ENCODE data around the gene PSMG4. TPM values are rescaled to one million over a fixed set of nuclear protein-coding genes. Genes with fewer than 3 reads are reported as not detected.

PSMG4 gene
- total and polyA plus RNA-seq, 2 of the 8 experiments (the other 6 are each of a cell fraction or from before 2014, with no cell fraction given) = 40.6 to 113 TPM

DNA sequence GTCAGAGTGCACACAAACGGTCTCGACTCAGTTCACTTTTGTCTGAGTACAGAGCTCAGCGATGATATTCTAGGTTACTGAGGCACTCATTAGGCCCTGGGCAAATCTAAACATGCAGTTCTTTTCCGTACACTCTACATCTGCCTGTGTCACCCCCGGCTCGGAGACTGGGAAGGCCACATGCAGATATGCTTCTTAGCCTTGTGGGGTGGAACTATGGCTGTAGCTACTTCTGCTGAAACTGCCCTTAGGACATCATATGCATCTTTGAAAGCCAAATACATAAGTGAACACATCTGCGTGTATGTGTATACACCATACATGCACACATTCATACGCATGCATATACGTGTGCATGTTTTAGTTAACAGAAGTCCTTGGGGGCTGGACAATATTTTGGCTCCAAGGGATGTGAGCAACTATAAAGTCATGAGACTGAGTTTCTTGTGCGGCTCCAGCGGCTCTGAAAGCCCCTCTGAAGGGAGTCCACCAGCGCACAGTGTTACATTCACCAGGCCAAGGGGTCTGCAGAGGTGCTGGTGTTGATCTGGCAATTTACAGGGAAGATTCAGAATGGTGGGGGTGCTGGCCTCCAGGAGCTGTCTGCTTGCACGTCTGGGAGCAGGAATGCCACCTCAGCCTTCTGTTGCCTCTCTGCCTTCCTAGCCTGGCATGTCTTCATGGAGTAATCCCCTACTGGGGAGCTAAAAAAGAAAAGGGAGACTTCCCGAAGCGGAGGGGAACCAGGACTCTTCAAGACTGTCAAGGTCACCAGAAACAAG, 31.6 kb downstream of the PSMG4 start (continued):
- TF ChIP-seq, protein P1, sequence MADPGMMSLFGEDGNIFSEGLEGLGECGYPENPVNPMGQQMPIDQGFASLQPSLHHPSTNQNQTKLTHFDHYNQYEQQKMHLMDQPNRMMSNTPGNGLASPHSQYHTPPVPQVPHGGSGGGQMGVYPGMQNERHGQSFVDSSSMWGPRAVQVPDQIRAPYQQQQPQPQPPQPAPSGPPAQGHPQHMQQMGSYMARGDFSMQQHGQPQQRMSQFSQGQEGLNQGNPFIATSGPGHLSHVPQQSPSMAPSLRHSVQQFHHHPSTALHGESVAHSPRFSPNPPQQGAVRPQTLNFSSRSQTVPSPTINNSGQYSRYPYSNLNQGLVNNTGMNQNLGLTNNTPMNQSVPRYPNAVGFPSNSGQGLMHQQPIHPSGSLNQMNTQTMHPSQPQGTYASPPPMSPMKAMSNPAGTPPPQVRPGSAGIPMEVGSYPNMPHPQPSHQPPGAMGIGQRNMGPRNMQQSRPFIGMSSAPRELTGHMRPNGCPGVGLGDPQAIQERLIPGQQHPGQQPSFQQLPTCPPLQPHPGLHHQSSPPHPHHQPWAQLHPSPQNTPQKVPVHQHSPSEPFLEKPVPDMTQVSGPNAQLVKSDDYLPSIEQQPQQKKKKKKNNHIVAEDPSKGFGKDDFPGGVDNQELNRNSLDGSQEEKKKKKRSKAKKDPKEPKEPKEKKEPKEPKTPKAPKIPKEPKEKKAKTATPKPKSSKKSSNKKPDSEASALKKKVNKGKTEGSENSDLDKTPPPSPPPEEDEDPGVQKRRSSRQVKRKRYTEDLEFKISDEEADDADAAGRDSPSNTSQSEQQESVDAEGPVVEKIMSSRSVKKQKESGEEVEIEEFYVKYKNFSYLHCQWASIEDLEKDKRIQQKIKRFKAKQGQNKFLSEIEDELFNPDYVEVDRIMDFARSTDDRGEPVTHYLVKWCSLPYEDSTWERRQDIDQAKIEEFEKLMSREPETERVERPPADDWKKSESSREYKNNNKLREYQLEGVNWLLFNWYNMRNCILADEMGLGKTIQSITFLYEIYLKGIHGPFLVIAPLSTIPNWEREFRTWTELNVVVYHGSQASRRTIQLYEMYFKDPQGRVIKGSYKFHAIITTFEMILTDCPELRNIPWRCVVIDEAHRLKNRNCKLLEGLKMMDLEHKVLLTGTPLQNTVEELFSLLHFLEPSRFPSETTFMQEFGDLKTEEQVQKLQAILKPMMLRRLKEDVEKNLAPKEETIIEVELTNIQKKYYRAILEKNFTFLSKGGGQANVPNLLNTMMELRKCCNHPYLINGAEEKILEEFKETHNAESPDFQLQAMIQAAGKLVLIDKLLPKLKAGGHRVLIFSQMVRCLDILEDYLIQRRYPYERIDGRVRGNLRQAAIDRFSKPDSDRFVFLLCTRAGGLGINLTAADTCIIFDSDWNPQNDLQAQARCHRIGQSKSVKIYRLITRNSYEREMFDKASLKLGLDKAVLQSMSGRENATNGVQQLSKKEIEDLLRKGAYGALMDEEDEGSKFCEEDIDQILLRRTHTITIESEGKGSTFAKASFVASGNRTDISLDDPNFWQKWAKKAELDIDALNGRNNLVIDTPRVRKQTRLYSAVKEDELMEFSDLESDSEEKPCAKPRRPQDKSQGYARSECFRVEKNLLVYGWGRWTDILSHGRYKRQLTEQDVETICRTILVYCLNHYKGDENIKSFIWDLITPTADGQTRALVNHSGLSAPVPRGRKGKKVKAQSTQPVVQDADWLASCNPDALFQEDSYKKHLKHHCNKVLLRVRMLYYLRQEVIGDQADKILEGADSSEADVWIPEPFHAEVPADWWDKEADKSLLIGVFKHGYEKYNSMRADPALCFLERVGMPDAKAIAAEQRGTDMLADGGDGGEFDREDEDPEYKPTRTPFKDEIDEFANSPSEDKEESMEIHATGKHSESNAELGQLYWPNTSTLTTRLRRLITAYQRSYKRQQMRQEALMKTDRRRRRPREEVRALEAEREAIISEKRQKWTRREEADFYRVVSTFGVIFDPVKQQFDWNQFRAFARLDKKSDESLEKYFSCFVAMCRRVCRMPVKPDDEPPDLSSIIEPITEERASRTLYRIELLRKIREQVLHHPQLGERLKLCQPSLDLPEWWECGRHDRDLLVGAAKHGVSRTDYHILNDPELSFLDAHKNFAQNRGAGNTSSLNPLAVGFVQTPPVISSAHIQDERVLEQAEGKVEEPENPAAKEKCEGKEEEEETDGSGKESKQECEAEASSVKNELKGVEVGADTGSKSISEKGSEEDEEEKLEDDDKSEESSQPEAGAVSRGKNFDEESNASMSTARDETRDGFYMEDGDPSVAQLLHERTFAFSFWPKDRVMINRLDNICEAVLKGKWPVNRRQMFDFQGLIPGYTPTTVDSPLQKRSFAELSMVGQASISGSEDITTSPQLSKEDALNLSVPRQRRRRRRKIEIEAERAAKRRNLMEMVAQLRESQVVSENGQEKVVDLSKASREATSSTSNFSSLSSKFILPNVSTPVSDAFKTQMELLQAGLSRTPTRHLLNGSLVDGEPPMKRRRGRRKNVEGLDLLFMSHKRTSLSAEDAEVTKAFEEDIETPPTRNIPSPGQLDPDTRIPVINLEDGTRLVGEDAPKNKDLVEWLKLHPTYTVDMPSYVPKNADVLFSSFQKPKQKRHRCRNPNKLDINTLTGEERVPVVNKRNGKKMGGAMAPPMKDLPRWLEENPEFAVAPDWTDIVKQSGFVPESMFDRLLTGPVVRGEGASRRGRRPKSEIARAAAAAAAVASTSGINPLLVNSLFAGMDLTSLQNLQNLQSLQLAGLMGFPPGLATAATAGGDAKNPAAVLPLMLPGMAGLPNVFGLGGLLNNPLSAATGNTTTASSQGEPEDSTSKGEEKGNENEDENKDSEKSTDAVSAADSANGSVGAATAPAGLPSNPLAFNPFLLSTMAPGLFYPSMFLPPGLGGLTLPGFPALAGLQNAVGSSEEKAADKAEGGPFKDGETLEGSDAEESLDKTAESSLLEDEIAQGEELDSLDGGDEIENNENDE (IDR thresholded peaks at IDR 0.05; ENCODE audit: insufficient replicate concordance, low read length) = no peak
- no peak for TF ChIP-seq RXRA (IDR thresholded peaks at IDR 0.05; ENCODE audit: insufficient read depth, low read depth, low read length)
- no peak for TF ChIP-seq JUN (IDR thresholded peaks at IDR 0.05; ENCODE audit: low read depth, low read length)
- no peak for TF ChIP-seq RFX5 (IDR thresholded peaks at IDR 0.05; ENCODE audit: borderline replicate concordance, low read depth, low read length)
- no peak for TF ChIP-seq CHD2 (IDR thresholded peaks at IDR 0.05; ENCODE audit: low read length)
- no peak for TF ChIP-seq BACH1 (IDR thresholded peaks at IDR 0.05; ENCODE audit: low read length)
- TF ChIP-seq CHD1 (IDR thresholded peaks at IDR 0.05; ENCODE audit: low read depth, low read length) = no peak
- TF ChIP-seq RAD21 (IDR thresholded peaks at IDR 0.05 in 1 of 2, conservative IDR thresholded peaks at IDR 0.05 in 1 of 2; ENCODE audit: low read depth in 2 of 2, low read length in 2 of 2) = no peak
- no peak for TF ChIP-seq FOSL1 (IDR thresholded peaks at IDR 0.05; ENCODE audit: insufficient read depth, low read depth, low read length)
- no peak for TF ChIP-seq EZH2 (IDR thresholded peaks at IDR 0.05; ENCODE audit: low read depth, low read length, severe bottlenecking)

Measured in H1 (cell line).